VCaP (cell line): Measurements from ENCODE around the gene ARL4C.
A peak's percentile ranks its signal among the peaks of the same experiment; 100 is the strongest.

Source experiments
- H3K27ac ChIP-seq: fragments of 450-650 bp; 2 replicates; pipeline ENCODE4 v1.5.1; 2017
- TF ChIP-seq, protein P1 (sequence below): fragments of 450-650 bp; conservative IDR thresholded peaks from 2 replicates; pipeline ENCODE4 v1.5.1; 2017; ENCODE audit warnings: mild to moderate bottlenecking, moderate library complexity

ARL4C gene

GRCh38 chr2:234472155-234472554, 24.7 kb downstream of the ARL4C start:
- H3K27ac ChIP-seq, result no peak overlapping the region
- TF ChIP-seq, protein P1, sequence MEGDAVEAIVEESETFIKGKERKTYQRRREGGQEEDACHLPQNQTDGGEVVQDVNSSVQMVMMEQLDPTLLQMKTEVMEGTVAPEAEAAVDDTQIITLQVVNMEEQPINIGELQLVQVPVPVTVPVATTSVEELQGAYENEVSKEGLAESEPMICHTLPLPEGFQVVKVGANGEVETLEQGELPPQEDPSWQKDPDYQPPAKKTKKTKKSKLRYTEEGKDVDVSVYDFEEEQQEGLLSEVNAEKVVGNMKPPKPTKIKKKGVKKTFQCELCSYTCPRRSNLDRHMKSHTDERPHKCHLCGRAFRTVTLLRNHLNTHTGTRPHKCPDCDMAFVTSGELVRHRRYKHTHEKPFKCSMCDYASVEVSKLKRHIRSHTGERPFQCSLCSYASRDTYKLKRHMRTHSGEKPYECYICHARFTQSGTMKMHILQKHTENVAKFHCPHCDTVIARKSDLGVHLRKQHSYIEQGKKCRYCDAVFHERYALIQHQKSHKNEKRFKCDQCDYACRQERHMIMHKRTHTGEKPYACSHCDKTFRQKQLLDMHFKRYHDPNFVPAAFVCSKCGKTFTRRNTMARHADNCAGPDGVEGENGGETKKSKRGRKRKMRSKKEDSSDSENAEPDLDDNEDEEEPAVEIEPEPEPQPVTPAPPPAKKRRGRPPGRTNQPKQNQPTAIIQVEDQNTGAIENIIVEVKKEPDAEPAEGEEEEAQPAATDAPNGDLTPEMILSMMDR, result no peak

DNA sequence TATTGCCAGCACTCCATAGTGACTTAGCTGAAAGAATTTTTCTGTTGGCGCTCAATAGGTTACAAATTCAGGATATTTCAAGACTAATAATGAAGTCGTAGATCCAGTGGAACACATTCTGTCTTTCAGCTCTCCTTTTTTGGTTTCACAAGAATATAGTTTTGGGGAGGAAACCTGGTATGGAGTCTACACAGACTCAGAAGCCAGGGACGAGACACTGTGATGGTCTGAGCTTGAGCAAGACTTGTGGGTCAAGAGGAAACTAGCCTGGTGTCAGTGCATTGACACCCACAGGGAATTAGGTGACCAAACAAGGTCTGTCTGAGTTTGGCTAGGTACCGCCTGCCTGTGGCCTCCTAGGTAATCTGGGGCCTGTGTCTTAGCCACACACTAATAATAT, 26.9 kb downstream of the ARL4C start:
- TF ChIP-seq, protein P1, result no peak
- H3K27ac ChIP-seq, result peak overlapping the region; percentile 58; the same call in 1 of the 2 replicates

- TF ChIP-seq, protein P1, result no peak
These were observed 27.5 kb downstream of the ARL4C start for GRCh38 chr2:234469251-234469845.

GRCh38 chr2:234468503-234468902, 28.4 kb downstream of the ARL4C start:
- TF ChIP-seq, protein P1, result no peak

More at GRCh38 chr2:234469251-234469845, 27.5 kb downstream of the ARL4C start:
- peak overlapping the region; percentile 58 for H3K27ac ChIP-seq

GRCh38 chr2:234467289-234467688, 29.6 kb downstream of the ARL4C start:
- no peak overlapping the region for H3K27ac ChIP-seq
- TF ChIP-seq, protein P1, result no peak

More at GRCh38 chr2:234468503-234468902, 28.4 kb downstream of the ARL4C start:
- H3K27ac ChIP-seq, result peak overlapping the region; percentile 58

DNA sequence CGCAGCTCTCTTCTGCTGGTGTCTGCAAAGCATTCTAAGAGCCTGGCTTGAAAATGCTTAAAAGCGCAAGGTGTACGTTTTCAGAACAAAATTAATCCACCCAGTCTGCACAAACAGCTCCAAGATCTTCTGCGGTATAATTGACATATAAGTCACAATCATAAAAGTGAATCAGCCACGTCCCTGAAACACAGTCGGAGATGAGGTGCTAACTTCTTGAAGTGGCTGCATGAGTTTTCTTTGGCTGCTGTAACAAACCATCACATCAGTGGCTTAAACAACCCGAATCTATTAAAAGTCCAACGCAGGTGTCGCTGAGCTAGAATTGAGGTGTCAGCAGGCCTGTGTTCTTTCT, 32.6 kb downstream of the ARL4C start:
- TF ChIP-seq, protein P1, result no peak
- H3K27ac ChIP-seq, result peak overlapping the region; percentile 65

DNA sequence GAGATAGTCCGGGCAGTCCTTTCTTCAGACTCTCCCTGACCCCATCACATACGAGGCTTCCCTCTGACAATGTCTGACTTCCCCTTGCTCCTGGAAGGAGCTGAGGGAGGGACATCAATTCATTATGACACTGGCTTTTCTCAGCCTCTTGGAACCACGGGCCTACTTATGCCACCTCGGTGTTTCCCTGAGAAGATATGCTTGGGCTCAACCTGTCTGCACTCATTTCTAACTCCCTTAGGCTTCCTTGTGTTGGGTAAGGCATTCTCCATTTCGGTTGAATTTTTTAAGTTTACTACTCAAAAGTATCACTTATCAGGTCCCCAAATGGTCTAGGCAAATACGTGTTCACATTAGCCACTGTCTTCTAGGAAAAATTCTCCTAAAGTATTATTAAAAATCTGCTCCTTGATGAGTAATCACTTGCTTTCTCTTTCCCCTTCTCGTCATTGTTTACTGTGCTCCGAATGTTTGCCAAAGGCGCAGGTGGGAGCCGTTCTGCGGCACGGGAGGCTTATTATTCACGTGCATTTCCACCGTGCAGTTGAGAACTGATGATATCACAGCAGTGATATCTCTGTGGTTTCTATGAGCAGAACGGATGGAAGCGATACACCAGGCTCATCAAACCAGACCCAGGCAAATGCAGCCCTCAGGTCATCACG, 33.1 kb downstream of the ARL4C start:
- H3K27ac ChIP-seq, result peak overlapping the region; percentile 65
- TF ChIP-seq, protein P1, result no peak
